ENCODE data around the gene PRPF40A.

The PRPF40A gene

GRCh38 chr2:152648336-152648735 is 68.9 kb downstream of the PRPF40A start:
- no peak for DNase-seq

GRCh38 chr2:152647552-152647951 is 69.7 kb downstream of the PRPF40A start:
- no peak for DNase-seq

- no peak for DNase-seq
These were observed 70.5 kb downstream of the PRPF40A start for GRCh38 chr2:152646775-152647174.

- DNase-seq, result no peak
These were observed 71.0 kb downstream of the PRPF40A start for GRCh38 chr2:152646264-152646663.

- no peak for DNase-seq
These were observed 72.9 kb downstream of the PRPF40A start for GRCh38 chr2:152644189-152644873.

- DNase-seq, result no peak
These were observed 78.7 kb downstream of the PRPF40A start for GRCh38 chr2:152638590-152638989.

- DNase-seq, result peak; percentile 16
These were observed 79.2 kb downstream of the PRPF40A start for GRCh38 chr2:152638056-152638455.

- DNase-seq, result no peak
These were observed 80.0 kb downstream of the PRPF40A start for GRCh38 chr2:152637251-152637650.

GRCh38 chr2:152635635-152636298 is 81.5 kb downstream of the PRPF40A start:
- DNase-seq, result peak; percentile 76

GRCh38 chr2:152632736-152633135 is 84.5 kb downstream of the PRPF40A start:
- DNase-seq, result no peak

- no peak for DNase-seq
These were observed 86.8 kb downstream of the PRPF40A start for GRCh38 chr2:152630466-152630865.

- DNase-seq, result no peak
These were observed 88.1 kb downstream of the PRPF40A start for GRCh38 chr2:152629202-152629601.

GRCh38 chr2:152627351-152627957 is 89.8 kb downstream of the PRPF40A start:
- DNase-seq, result peak; percentile 45

GRCh38 chr2:152626911-152627339 is 90.3 kb downstream of the PRPF40A start:
- no peak for DNase-seq

GRCh38 chr2:152624805-152625204 is 92.5 kb downstream of the PRPF40A start:
- DNase-seq, result no peak

- DNase-seq, result no peak
These were observed 93.5 kb downstream of the PRPF40A start for GRCh38 chr2:152623775-152624174.

GRCh38 chr2:152623076-152623740 is 94.1 kb downstream of the PRPF40A start:
- DNase-seq, result no peak

GRCh38 chr2:152622219-152622618 is 95.0 kb downstream of the PRPF40A start:
- no peak for DNase-seq

GRCh38 chr2:152620985-152621384 is 96.3 kb downstream of the PRPF40A start:
- peak; percentile 67 for DNase-seq

GRCh38 chr2:152620208-152620607 is 97.1 kb downstream of the PRPF40A start:
- no peak for DNase-seq

GRCh38 chr2:152618193-152618564 is 99.1 kb downstream of the PRPF40A start:
- no peak for DNase-seq

GRCh38 chr2:152617456-152618192 is 99.6 kb downstream of the PRPF40A start:
- no peak for DNase-seq

GRCh38 chr2:152615177-152615576 is 102.1 kb downstream of the PRPF40A start:
- no peak for DNase-seq

All from hematopoietic multipotent progenitor cell treated with erythropoietin and hydrocortisone succinate and interleukin-3 and kit ligand, for 8 days (in vitro differentiated cells).